Measurements from ENCODE around the gene GRB10. TPM values are rescaled to one million over a fixed set of nuclear protein-coding genes. Genes with fewer than 3 reads are reported as not detected.
A peak's percentile ranks its signal among the peaks of the same experiment; 100 is the strongest.

Gene GRB10
- total RNA-seq, 4 donors from 2014 or later: 54.0 to 69.1 (median 61.6) TPM

GRCh38 chr7:50814166-50814565 lies 31.5 kb upstream of the GRB10 start:
- TF ChIP-seq POLR2AphosphoS5 (IDR thresholded peaks at IDR 0.05): no peak
- no peak for TF ChIP-seq POLR2A (IDR thresholded peaks at IDR 0.05; ENCODE audit: low read depth)
- H3K4me1 ChIP-seq: peaks cover 3 to 26% (median 22%) of the 10 kb centered on the region in 4 donors
- peaks cover 0 to 18% (median 0%) of the 10 kb centered on the region in 4 donors for H3K27me3 ChIP-seq
- WGBS: 19% methylated on average over 3 of the region's 3 CpGs
- no peak overlapping the region for H3K4me3 ChIP-seq
- H3K36me3 ChIP-seq: no peaks in the 10 kb centered on the region
- no peak for DNase-seq (ENCODE audit: extremely low spot score)
- no peak overlapping the region for H3K27ac ChIP-seq (replicated peaks in 1 of 4)
- no peaks in the 10 kb centered on the region for H3K9me3 ChIP-seq
- intact Hi-C loops (cut with DNase I): no loop called here

- DNase-seq (ENCODE audit: extremely low spot score): no peak
- intact Hi-C loops (cut with DNase I): no loop called here
- no peaks in the 10 kb centered on the region for H3K36me3 ChIP-seq
- TF ChIP-seq POLR2AphosphoS5 (IDR thresholded peaks at IDR 0.05) (peak; percentile 44 to 69), CTCF (IDR thresholded peaks at IDR 0.05) (no peak), POLR2A (IDR thresholded peaks at IDR 0.05; ENCODE audit: low read depth) (no peak)
- no peak overlapping the region for H3K4me3 ChIP-seq
- H3K9me3 ChIP-seq: no peaks in the 10 kb centered on the region
- WGBS: 42% methylated on average over 1 of the region's 1 CpG
- H3K27ac ChIP-seq (replicated peaks in 1 of 4): no peak overlapping the region
- H3K27me3 ChIP-seq: peaks cover 0 to 17% (median 0%) of the 10 kb centered on the region in 4 donors
- H3K4me1 ChIP-seq: peaks cover 3 to 26% (median 22%) of the 10 kb centered on the region in 4 donors
These were observed 30.3 kb upstream of the GRB10 start for GRCh38 chr7:50812841-50813475.

- intact Hi-C loops (cut with DNase I): no loop called here
- WGBS: 69% methylated on average over 6 of the region's 6 CpGs
- TF ChIP-seq POLR2A (IDR thresholded peaks at IDR 0.05; ENCODE audit: low read depth): no peak
- H3K4me1 ChIP-seq: peaks cover 3 to 26% (median 22%) of the 10 kb centered on the region in 4 donors
- H3K27me3 ChIP-seq: peaks cover 0 to 17% (median 0%) of the 10 kb centered on the region in 4 donors
- no peak overlapping the region for H3K4me3 ChIP-seq
- H3K9me3 ChIP-seq: no peaks in the 10 kb centered on the region
- no peak overlapping the region for H3K27ac ChIP-seq (replicated peaks in 1 of 4)
- H3K36me3 ChIP-seq: no peaks in the 10 kb centered on the region
- no peak for DNase-seq (ENCODE audit: extremely low spot score)
These were observed 29.4 kb upstream of the GRB10 start for GRCh38 chr7:50812094-50812493.

- H3K9me3 ChIP-seq: no peaks in the 10 kb centered on the region
- H3K27me3 ChIP-seq: peaks cover 0 to 17% (median 0%) of the 10 kb centered on the region in 4 donors
- H3K4me3 ChIP-seq: no peak overlapping the region
- peaks cover 3 to 14% (median 11%) of the 10 kb centered on the region in 4 donors for H3K4me1 ChIP-seq
- no peaks in the 10 kb centered on the region for H3K36me3 ChIP-seq
- H3K27ac ChIP-seq (replicated peaks in 1 of 4): no peak overlapping the region
- 87% methylated on average over 11 of the region's 14 CpGs for WGBS
- TF ChIP-seq CTCF (IDR thresholded peaks at IDR 0.05) (no peak), POLR2A (IDR thresholded peaks at IDR 0.05; ENCODE audit: low read depth) (no peak), EP300 (IDR thresholded peaks at IDR 0.05) (no peak), POLR2AphosphoS5 (IDR thresholded peaks at IDR 0.05) (no peak)
- DNase-seq (ENCODE audit: extremely low spot score): no peak
- intact Hi-C loops (cut with DNase I): loop anchor here (10.0 kb wide), 1 partner anchor 344 kb away; no protein-coding TSS in a partner anchor
These were observed 25.7 kb upstream of the GRB10 start for GRCh38 chr7:50808282-50808888.

GRCh38 chr7:50807026-50807730 lies 24.5 kb upstream of the GRB10 start:
- TF ChIP-seq EP300 (IDR thresholded peaks at IDR 0.05) (no peak), POLR2AphosphoS5 (IDR thresholded peaks at IDR 0.05) (no peak), CTCF (IDR thresholded peaks at IDR 0.05) (no peak), POLR2A (IDR thresholded peaks at IDR 0.05; ENCODE audit: low read depth) (no peak)
- no peak overlapping the region for H3K4me3 ChIP-seq
- intact Hi-C loops (cut with DNase I): loop anchor here (10.0 kb wide), 1 partner anchor 342 kb away; no protein-coding TSS in a partner anchor
- peaks cover 0 to 3% (median 0%) of the 10 kb centered on the region in 4 donors for H3K4me1 ChIP-seq
- H3K36me3 ChIP-seq: no peaks in the 10 kb centered on the region
- H3K9me3 ChIP-seq: no peaks in the 10 kb centered on the region
- DNase-seq (ENCODE audit: extremely low spot score): no peak
- H3K27ac ChIP-seq (replicated peaks in 1 of 4): no peak overlapping the region
- peaks cover 0 to 17% (median 0%) of the 10 kb centered on the region in 4 donors for H3K27me3 ChIP-seq
- WGBS: 80% methylated on average over 9 of the region's 14 CpGs
